Measurements from ENCODE around the gene TEX261.
"Not testable (repeated sequence)": the region's sequence is repeated elsewhere in the genome, so short reads cannot be mapped to it uniquely, and the experiment has no call there.

TEX261 gene

DNA sequence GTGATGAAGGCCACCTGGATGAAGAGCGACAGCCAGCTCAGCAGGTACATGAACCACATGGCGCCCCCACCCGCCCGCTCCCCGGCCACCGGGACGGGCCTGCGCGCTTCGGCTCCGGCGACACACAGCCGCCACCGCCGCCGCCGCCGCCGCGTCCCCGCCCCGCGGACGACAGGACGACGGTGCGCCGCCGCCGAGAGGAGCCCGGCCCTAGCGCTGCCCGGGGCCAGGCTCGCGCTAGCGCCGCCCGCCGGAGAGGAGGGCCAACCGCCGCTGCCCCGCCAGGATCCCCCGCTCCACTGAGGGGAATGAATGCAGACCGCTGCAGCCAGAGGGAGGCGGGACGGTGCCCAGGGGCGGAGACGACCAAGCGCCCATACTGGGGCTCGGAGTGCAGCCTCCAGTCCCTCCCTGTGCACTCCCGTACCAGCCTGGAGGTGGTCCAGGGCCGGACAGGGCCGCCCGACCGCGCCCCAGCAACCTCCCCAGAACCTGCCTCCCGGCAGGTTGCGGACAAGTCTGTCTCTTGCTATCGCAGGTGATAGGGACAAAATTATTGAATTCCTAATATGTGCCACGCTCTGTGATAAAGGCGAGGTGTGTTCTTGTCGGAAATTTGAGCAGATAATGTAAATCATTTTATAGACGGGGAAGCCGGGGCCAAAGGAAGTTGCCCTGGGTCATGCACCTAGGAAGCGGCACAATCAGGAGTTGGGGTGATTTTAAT lies at the start of gene TEX261:
Gene TEX261, minus strand, starts transcription at position 175 of the 727 bp plus-strand sequence. Its CDS starts 116 bp downstream, at position 59.
- in situ Hi-C loops (cut with MboI; ENCODE audit: low sequenced_read_pairs): no loop called here

DNA sequence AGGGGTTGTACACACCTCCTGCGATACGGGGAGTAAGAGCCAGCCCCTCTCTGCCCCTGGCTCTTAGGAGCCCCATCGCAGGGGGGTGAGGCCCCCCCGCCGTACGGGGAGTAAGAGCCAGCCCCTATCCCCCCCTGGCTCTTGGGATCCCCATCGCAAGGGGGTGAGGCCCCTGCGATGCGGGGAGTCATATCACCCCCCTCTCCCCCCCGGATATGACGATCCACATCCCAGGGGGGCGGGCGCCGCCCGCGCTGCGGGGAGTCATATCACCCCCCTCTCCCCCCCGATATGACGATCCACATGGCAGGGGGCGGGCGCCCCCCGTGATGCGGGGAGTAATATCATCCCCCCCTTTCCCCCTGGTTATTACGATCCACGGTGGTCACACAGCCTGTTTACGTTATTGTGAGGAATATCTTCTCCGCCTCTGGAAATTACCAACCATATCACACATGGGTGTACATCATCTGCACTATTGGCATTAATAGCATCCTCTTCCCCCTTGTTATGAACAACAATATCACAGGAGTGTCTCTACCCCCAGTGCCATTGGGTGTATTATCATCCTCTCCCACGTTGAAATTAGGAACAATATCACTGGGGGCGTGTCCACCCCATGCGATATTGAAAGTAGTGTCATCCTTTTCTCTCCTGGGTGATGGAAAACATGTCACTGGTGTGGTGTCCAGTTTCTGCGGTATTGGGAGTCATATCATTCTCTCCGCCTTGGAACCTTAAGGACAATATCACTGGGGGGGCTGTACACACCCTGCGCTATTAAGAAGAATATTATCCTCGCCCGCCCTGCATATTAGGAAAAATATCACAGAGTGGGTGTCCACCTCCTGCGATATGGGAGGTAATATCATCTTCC lies 49.1 kb upstream of the TEX261 start:
- in situ Hi-C loops (cut with MboI; ENCODE audit: low sequenced_read_pairs): no loop called here

DNA sequence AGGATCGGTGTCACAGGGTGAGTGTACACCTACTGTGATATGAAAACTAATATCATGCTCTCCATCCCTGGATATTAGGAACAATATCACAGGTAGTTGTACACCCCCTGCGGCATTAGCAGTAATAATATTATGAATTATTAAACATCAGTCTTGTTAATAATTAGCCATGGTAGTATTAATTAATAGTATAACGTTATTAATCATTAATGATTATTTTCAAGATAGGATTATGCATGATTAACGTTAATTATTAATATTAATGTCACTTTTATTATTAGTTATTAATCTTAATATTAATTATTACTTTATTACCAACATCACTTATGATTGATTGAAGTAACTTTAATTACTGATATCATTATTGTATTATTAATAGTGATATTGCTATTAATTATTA lies 47.6 kb upstream of the TEX261 start:
- in situ Hi-C loops (cut with MboI; ENCODE audit: low sequenced_read_pairs): no loop called here

DNA sequence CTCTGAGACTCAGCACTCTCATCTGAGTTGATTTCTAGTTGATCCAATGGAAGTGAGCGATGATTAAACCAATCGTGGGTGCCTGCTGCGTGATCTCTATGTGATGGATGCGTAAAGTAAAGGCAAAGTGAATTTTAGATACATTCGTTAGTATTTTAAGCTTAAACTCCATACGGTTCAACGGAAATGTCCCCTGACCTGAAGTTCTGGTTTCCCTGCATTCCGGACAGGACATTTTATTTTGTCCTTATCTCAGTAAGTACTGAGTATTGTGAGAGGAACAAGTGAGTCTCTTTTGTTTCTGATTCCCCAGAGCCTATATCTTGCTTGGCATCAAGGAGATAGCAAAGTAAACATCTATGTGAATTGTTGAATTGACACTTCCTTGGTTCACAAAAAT lies 41.6 kb upstream of the TEX261 start:
- in situ Hi-C loops (cut with MboI; ENCODE audit: low sequenced_read_pairs): not testable (repeated sequence)

- in situ Hi-C loops (cut with MboI; ENCODE audit: low sequenced_read_pairs): not testable (repeated sequence)
Observed at GRCh38 chr2:71023553-71024243, 29.0 kb upstream of the TEX261 start.

DNA sequence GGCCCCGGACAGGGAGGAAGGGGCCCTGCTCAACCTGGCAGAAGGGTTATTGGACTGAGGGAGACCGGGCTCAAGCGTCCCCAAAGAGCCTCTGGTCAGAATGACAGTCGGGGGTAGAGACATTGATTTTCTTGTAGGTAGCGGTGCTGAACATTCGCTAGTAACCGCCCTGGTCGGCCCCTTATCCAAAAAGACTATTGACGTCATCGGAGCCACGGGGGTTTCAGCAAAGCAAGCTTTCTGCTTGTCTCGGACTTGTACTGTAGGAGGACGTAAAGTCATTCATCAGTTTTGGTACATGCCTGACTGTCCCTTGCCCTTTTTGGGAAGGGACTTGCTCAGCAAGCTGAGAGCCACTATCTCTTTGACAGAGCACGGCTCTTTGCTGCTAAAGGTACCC lies 26.7 kb upstream of the TEX261 start:
- in situ Hi-C loops (cut with MboI; ENCODE audit: low sequenced_read_pairs): not testable (repeated sequence)

GRCh38 chr2:71019989-71020388 lies 25.3 kb upstream of the TEX261 start:
- in situ Hi-C loops (cut with MboI; ENCODE audit: low sequenced_read_pairs): not testable (repeated sequence)

- in situ Hi-C loops (cut with MboI; ENCODE audit: low sequenced_read_pairs): no loop called here
Observed at GRCh38 chr2:71018625-71019024, 24.0 kb upstream of the TEX261 start.

- in situ Hi-C loops (cut with MboI; ENCODE audit: low sequenced_read_pairs): not testable (repeated sequence)
Observed at GRCh38 chr2:71011786-71012185, 17.1 kb upstream of the TEX261 start.

GRCh38 chr2:71008342-71008741 lies 13.7 kb upstream of the TEX261 start:
- in situ Hi-C loops (cut with MboI; ENCODE audit: low sequenced_read_pairs): no loop called here

- in situ Hi-C loops (cut with MboI; ENCODE audit: low sequenced_read_pairs): no loop called here
Observed at GRCh38 chr2:71006955-71007799, 12.5 kb upstream of the TEX261 start.

- in situ Hi-C loops (cut with MboI; ENCODE audit: low sequenced_read_pairs): no loop called here
Observed at GRCh38 chr2:71006323-71006722, 11.7 kb upstream of the TEX261 start.

GRCh38 chr2:71005271-71006202 lies 10.9 kb upstream of the TEX261 start:
- in situ Hi-C loops (cut with MboI; ENCODE audit: low sequenced_read_pairs): no loop called here

GRCh38 chr2:71004857-71005256 lies 10.2 kb upstream of the TEX261 start:
- in situ Hi-C loops (cut with MboI; ENCODE audit: low sequenced_read_pairs): no loop called here

GRCh38 chr2:71003966-71004755 lies 9.5 kb upstream of the TEX261 start:
- in situ Hi-C loops (cut with MboI; ENCODE audit: low sequenced_read_pairs): no loop called here

GRCh38 chr2:71003396-71003795 lies 8.7 kb upstream of the TEX261 start:
- in situ Hi-C loops (cut with MboI; ENCODE audit: low sequenced_read_pairs): no loop called here

DNA sequence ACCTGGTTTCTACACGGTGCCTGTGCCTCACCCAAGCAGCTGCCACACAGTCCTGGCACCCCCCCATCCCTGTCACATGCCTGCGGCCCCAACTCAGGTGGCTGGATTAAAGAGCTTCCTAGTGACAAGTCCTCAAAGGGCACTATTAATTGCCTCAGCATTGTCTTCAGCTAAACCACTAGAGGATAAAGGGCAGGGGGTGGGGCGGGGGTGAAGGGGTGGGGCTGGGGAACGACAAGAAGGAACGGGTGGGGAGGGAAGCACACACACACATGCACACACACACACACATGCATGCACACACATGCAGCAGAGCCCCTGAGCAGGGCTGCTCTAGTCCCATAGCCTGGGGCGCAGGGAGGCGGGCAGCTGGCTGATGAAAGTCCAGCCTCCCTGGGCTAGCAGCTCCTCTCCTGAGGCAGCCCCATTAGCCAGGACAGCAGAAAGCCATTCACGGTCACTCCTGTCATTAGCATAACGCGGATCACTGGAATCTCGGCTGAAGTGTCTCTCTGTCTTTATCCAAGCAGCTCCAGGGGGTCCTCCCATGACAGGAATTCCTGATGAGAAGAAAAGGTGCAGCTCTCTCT lies 7.4 kb upstream of the TEX261 start:
- in situ Hi-C loops (cut with MboI; ENCODE audit: low sequenced_read_pairs): no loop called here

- in situ Hi-C loops (cut with MboI; ENCODE audit: low sequenced_read_pairs): no loop called here
Observed at GRCh38 chr2:71001592-71001927, 6.9 kb upstream of the TEX261 start.
